KBM-7 (cell line): ENCODE data around the gene SSRP1.
"Not testable (repeated sequence)": the region's sequence is repeated elsewhere in the genome, so short reads cannot be mapped to it uniquely, and the experiment has no call there.

Experiments
- DNase-seq: peaks from one replicate; pipeline ENCODE4 v3.0.0-alpha.2; 2015
- in situ Hi-C: fragments of 300-500 bp; cut with MboI; formaldehyde crosslinking; loops from 2 replicates; pipeline ENCODE4 v1.14.3; 2020; ENCODE audit warnings: low sequenced_read_pairs, low pct_unique_long_range_greater_than_20kb, mixed read lengths

SSRP1 gene

GRCh38 chr11:57343825-57344224 lies 8.1 kb upstream of the SSRP1 start:
- in situ Hi-C loops = loop anchor here (10.0 to 25.0 kb wide), 2 partner anchors 59 to 1168 kb away; partner anchors contain the start of gene OR5B21
- peak; percentile 38 for DNase-seq

GRCh38 chr11:57342702-57343101 lies 7.0 kb upstream of the SSRP1 start:
- no peak for DNase-seq
- in situ Hi-C loops = loop anchor here (10.0 to 25.0 kb wide), 2 partner anchors 58 to 1170 kb away; partner anchors contain the start of gene OR5B21

- in situ Hi-C loops = loop anchor here (10.0 to 25.0 kb wide), 2 partner anchors 57 to 1171 kb away; partner anchors contain the start of gene OR5B21
- DNase-seq = no peak
Observed at GRCh38 chr11:57341250-57341808, 5.6 kb upstream of the SSRP1 start.

DNA sequence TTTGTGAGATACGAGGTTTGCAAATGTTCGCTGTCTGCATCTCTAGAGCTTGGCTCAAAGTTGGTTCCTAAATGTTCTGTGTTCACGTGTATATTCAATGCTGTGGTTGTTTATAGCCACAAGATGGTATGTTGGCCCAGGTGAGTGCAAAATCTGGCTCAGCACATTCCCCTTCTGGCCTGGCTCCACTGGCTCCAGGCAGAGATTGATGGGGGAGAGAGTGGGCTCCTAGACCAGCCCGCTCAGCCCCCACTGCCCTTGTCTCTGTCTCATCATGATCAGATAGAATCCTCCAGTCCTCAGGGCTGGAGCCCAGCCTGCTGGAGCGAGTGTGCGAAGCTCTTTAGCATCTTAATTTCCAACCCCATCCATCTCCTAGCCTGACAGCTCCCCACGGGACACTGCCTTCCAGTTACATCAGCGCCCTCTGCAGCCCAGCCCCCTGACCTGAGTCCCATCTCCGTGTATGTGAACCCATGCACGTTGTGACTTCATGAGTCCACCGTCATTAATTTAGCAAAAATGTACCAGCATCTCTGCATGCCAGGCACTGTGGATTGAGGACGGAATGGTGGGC lies 4.4 kb upstream of the SSRP1 start:
- DNase-seq = peak; percentile 56

GRCh38 chr11:57339328-57339727 lies 3.6 kb upstream of the SSRP1 start:
- no peak for DNase-seq
- in situ Hi-C loops = loop anchor here (25.0 kb wide), 1 partner anchor 1173 kb away; the partner anchor contains the start of gene OR5B21

More for the DNA sequence above, 4.4 kb upstream of the SSRP1 start:
- in situ Hi-C loops = loop anchor here (10.0 to 25.0 kb wide), 2 partner anchors 55 to 1172 kb away; partner anchors contain the start of gene OR5B21

DNA sequence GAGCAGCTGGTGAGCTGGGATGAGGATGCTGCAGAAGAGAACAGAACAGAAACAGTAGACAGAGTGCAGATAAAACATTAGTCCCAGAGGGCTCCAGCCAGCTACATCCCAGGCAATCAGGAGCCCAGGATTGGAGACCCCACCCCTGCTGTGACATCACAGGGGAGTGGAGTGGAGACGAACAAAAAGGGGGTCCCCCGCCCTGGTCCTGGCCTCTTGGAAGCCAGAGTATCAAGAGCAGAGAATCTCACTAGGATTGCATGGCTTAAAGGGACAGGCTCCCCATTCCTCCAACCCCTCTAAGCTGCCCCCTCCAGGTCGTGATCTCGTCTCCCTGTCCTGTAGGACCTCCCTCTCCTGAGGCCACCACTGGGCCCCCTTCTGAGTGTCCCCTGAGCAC lies 2.5 kb upstream of the SSRP1 start, which contains the start of gene P2RX3:
Gene P2RX3, plus strand, starts transcription at position 211 of the 400 bp plus-strand sequence. CDS start 199 bp downstream, outside the sequence.
- DNase-seq = no peak
- in situ Hi-C loops = loop anchor here (25.0 kb wide), 1 partner anchor 1174 kb away; the partner anchor contains the start of gene OR5B21

- DNase-seq = not testable (repeated sequence)
- in situ Hi-C loops = loop anchor here (25.0 kb wide), 1 partner anchor 1175 kb away; the partner anchor contains the start of gene OR5B21
Observed at GRCh38 chr11:57336856-57337255, 1.2 kb upstream of the SSRP1 start.

DNA sequence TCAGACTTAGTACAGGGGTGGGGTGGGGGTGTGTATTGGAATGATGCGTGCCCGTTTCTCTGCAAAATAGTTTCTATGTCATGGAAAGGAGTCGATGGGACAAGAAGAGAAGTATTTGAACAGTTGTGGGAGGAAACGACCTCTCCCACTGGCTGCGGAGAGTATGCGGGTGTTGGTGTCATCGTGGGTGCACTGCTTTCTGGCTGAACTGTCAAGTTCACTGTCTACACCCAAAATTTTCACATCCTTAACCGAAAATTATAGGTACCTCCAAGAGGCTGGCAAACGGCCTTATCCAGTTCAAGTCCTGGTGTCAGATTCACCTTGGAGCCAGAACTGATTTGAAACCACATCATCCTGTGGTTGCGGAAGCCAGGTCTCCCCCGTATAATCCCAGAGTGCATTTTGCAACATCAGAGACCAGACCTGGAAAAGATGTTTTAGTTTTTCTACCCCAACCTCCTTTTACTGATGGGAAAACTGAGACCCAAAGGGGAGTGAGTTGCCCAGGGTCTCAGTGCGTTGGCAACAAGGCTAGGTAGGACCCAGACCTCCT lies 497 bp upstream of the SSRP1 start:
- DNase-seq = no peak
- in situ Hi-C loops = loop anchor here (25.0 kb wide), 1 partner anchor 1176 kb away; the partner anchor contains the start of gene OR5B21

GRCh38 chr11:57335023-57335342 lies 709 bp downstream of the SSRP1 start:
- in situ Hi-C loops = loop anchor here (25.0 kb wide), 1 partner anchor 1177 kb away; the partner anchor contains the start of gene OR5B21
- peak; percentile 41 for DNase-seq

GRCh38 chr11:57332694-57333440 lies 2.8 kb downstream of the SSRP1 start:
- no peak for DNase-seq
- in situ Hi-C loops = loop anchor here (25.0 kb wide), 1 partner anchor 1179 kb away; the partner anchor contains the start of gene OR5B21

- no peak for DNase-seq
- in situ Hi-C loops = loop anchor here (25.0 kb wide), 1 partner anchor 1181 kb away; the partner anchor contains the start of gene OR5B21
Observed at GRCh38 chr11:57331720-57332119, 4.0 kb downstream of the SSRP1 start.

DNA sequence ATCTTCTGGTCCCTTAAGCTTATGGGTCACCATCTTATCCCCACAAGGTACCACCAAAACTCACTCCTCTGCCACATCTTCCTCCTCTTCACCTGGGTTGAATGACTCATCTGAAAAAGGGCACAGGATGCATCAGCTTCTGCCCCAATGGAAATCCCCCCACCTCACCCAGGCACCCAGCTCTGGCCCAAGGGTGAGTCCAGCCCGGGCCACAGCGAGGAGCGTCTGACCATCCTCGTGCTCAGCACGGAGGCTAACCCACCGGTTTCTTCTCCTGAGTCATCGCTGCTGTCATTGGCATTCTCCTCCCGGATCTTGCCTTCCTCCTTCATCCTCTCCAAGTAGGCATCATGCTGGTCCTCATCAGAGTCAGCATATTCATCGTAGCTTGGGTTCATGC lies 5.7 kb downstream of the SSRP1 start:
- no peak for DNase-seq
- in situ Hi-C loops = loop anchor here (25.0 kb wide), 1 partner anchor 1182 kb away; the partner anchor contains the start of gene OR5B21

DNA sequence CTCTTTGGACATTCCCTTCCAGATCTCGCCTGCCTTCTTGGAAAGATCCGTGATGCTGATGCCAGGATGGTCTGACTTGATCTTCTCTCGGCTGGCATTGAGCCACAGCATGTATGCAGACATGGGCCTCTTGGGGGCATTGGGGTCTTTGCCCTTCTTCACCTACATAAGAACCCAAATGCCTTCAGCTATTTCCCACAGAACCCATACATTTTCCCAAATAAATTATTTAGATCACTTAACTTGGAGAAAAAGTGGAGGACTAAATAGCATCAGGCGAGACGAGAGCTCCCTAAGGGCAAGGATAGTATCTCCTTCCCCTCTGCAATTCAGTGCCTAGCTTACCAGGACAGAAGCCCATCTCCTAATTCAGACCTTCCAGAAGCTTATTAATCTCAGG lies 8.0 kb downstream of the SSRP1 start:
- no peak for DNase-seq
- in situ Hi-C loops = loop anchor here (25.0 kb wide), 1 partner anchor 1185 kb away; the partner anchor contains the start of gene OR5B21

- in situ Hi-C loops = loop anchor here (25.0 kb wide), 1 partner anchor 1187 kb away; the partner anchor contains the start of gene OR5B21
Observed at GRCh38 chr11:57325735-57326048, 10.0 kb downstream of the SSRP1 start.

DNA sequence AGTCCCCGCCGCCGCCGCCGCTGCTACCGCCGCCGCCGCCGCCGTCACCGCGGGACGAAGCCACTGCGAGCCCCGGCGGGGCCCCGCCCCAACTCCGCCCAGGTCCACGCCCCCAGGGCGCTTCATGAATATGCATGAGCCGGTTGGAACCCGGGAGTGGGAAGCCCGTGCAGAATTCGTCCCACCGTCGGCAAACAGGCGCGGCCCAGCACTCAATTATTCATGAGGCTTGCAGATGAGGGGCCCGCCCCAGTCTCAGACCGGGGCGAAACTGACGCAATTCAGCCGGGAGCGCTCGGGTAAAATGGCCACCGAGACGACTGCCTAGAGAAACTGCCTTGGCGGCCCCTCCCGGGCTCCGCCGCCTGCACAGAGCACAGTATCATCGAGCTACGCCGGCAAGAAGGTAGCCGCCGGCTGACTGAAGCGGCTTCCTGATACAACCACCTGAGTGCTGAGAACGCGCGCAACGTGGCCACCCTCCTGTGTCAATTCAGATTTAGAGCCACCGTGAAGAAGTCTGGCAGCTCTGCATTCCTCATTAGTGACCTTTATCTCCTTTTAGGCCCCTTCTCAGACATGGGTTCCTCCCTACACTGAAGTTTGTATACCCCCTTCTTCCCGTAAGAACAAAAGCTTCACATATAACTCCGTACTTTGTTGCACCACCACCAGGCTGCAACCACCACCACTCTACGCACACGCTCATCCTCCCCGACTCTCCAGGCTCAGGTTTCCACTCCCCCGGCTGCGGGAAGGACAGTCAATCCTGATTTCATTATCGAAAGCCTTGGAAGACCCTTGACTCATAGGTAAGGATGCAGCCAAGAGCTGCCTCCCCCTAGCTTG lies 10.6 kb downstream of the SSRP1 start, which contains the start of gene TNKS1BP1:
Gene TNKS1BP1, minus strand, starts transcription at position 67 of the 849 bp plus-strand sequence. CDS start 3,067 bp downstream, outside the sequence.
- in situ Hi-C loops = loop anchor here (25.0 kb wide), 1 partner anchor 1187 kb away; the partner anchor contains the start of gene OR5B21
- DNase-seq = peak; percentile 94

More at GRCh38 chr11:57325735-57326048, 10.0 kb downstream of the SSRP1 start:
- no peak for DNase-seq

GRCh38 chr11:57324154-57324885 lies 11.4 kb downstream of the SSRP1 start:
- DNase-seq = no peak
- in situ Hi-C loops = no loop called here

GRCh38 chr11:57323855-57324153 lies 11.9 kb downstream of the SSRP1 start:
- no peak for DNase-seq
- in situ Hi-C loops = no loop called here
